ENCODE results near the gene C1orf159.
A peak's percentile ranks its signal among the peaks of the same experiment; 100 is the strongest.

C1orf159 gene

GRCh38 chr1:1037366-1038327 lies 78.2 kb downstream of the C1orf159 start:
- no peak for DNase-seq (ENCODE audit: low read depth)
- no peak overlapping the region for H3K4me3 ChIP-seq (ENCODE audit: control insufficient read depth, low read depth, low read length)
- TF ChIP-seq CTCF (IDR thresholded peaks at IDR 0.05; ENCODE audit: control insufficient read depth, insufficient read depth, low read depth, low read length, missing control alignments): no peak

GRCh38 chr1:1035291-1035943 lies 80.5 kb downstream of the C1orf159 start:
- no peak for TF ChIP-seq CTCF (IDR thresholded peaks at IDR 0.05; ENCODE audit: control insufficient read depth, insufficient read depth, low read depth, low read length, missing control alignments)
- no peak overlapping the region for H3K4me3 ChIP-seq (ENCODE audit: control insufficient read depth, low read depth, low read length)
- DNase-seq (ENCODE audit: low read depth): no peak

GRCh38 chr1:1034439-1034781 lies 81.5 kb downstream of the C1orf159 start:
- no peak for DNase-seq (ENCODE audit: low read depth)
- H3K4me3 ChIP-seq (ENCODE audit: control insufficient read depth, low read depth, low read length): no peak overlapping the region
- TF ChIP-seq CTCF (IDR thresholded peaks at IDR 0.05; ENCODE audit: control insufficient read depth, insufficient read depth, low read depth, low read length, missing control alignments): no peak

- no peak overlapping the region; the same call in 1 of the 2 replicates for H3K4me3 ChIP-seq (ENCODE audit: control insufficient read depth, low read depth, low read length)
- no peak for TF ChIP-seq CTCF (IDR thresholded peaks at IDR 0.05; ENCODE audit: control insufficient read depth, insufficient read depth, low read depth, low read length, missing control alignments)
Observed at GRCh38 chr1:1033731-1034438, 82.0 kb downstream of the C1orf159 start.

GRCh38 chr1:1033009-1033587 lies 82.8 kb downstream of the C1orf159 start:
- peak; percentile 73 for TF ChIP-seq CTCF (IDR thresholded peaks at IDR 0.05; ENCODE audit: control insufficient read depth, insufficient read depth, low read depth, low read length, missing control alignments)
- DNase-seq (ENCODE audit: low read depth): no peak
- H3K4me3 ChIP-seq (ENCODE audit: control insufficient read depth, low read depth, low read length): peak overlapping the region; percentile 31

More at GRCh38 chr1:1033731-1034438, 82.0 kb downstream of the C1orf159 start:
- DNase-seq (ENCODE audit: low read depth): no peak

GRCh38 chr1:1032424-1032823 lies 83.5 kb downstream of the C1orf159 start:
- TF ChIP-seq CTCF (IDR thresholded peaks at IDR 0.05; ENCODE audit: control insufficient read depth, insufficient read depth, low read depth, low read length, missing control alignments): peak; percentile 21
- no peak overlapping the region for H3K4me3 ChIP-seq (ENCODE audit: control insufficient read depth, low read depth, low read length)
- DNase-seq (ENCODE audit: low read depth): no peak

Data from AG09309 (cell line).